GOT3 (cell line): ENCODE measurements around the gene ATP7B.

Experiments used
- DNase-seq: peaks from one replicate; lab custom pipeline; 2025; ENCODE audit warnings: mixed read lengths; lab: John Stamatoyannopoulos, UW

ATP7B gene

GRCh38 chr13:51950722-51951121, 60.5 kb downstream of the ATP7B start:
- DNase-seq = no peak

- no peak for DNase-seq
These were observed 65.0 kb downstream of the ATP7B start for GRCh38 chr13:51946163-51946669.

- no peak for DNase-seq
These were observed 66.1 kb downstream of the ATP7B start for GRCh38 chr13:51945149-51945548.

- no peak for DNase-seq
These were observed 66.8 kb downstream of the ATP7B start for GRCh38 chr13:51944428-51944827.

- no peak for DNase-seq
These were observed 67.5 kb downstream of the ATP7B start for GRCh38 chr13:51943721-51944120.

GRCh38 chr13:51942189-51942588, 69.1 kb downstream of the ATP7B start:
- DNase-seq = no peak

GRCh38 chr13:51938454-51938853, 72.8 kb downstream of the ATP7B start:
- DNase-seq = no peak

GRCh38 chr13:51937320-51938290, 73.6 kb downstream of the ATP7B start:
- no peak for DNase-seq

GRCh38 chr13:51935326-51936171, 75.7 kb downstream of the ATP7B start:
- no peak for DNase-seq

- DNase-seq = no peak
These were observed 76.7 kb downstream of the ATP7B start for GRCh38 chr13:51934461-51935087.

- DNase-seq = no peak
These were observed 77.7 kb downstream of the ATP7B start for GRCh38 chr13:51933466-51934058.

- DNase-seq = no peak
These were observed 79.0 kb downstream of the ATP7B start for GRCh38 chr13:51932231-51932630.

GRCh38 chr13:51931606-51932005, 79.6 kb downstream of the ATP7B start:
- no peak for DNase-seq

- no peak for DNase-seq
These were observed 81.6 kb downstream of the ATP7B start for GRCh38 chr13:51929699-51930098.

- DNase-seq = no peak
These were observed 83.0 kb downstream of the ATP7B start for GRCh38 chr13:51928231-51928630.

- DNase-seq = no peak
These were observed 84.1 kb downstream of the ATP7B start for GRCh38 chr13:51927129-51927528.

GRCh38 chr13:51926528-51926885, 84.7 kb downstream of the ATP7B start:
- no peak for DNase-seq

- DNase-seq = no peak
These were observed 85.3 kb downstream of the ATP7B start for GRCh38 chr13:51925865-51926527.

- DNase-seq = no peak
These were observed 86.3 kb downstream of the ATP7B start for GRCh38 chr13:51924756-51925544.

GRCh38 chr13:51923983-51924539, 87.2 kb downstream of the ATP7B start:
- DNase-seq = no peak
